C4-2B (cell line): ENCODE measurements around the gene PLEKHD1.

Experiments used
- CTCF ChIP-seq: fragments of 450-650 bp; conservative IDR thresholded peaks from 2 replicates; pipeline ENCODE4 v1.5.1; 2017; ENCODE audit warnings: mild to moderate bottlenecking
- ZFX ChIP-seq: fragments of 450-650 bp; IDR thresholded peaks from 2 replicates; pipeline ENCODE4 v1.6.1; 2017

GRCh38 chr14:69570836-69571330, 86.4 kb downstream of the PLEKHD1 start:
- TF ChIP-seq CTCF (no peak), ZFX (no peak)
